ENCODE data around the gene CCDC177. TPM values are rescaled to one million over a fixed set of nuclear protein-coding genes. Genes with fewer than 3 reads are reported as not detected.
"Not testable (repeated sequence)": the region's sequence is repeated elsewhere in the genome, so short reads cannot be mapped to it uniquely, and the experiment has no call there.

The CCDC177 gene
- total RNA-seq, 1 donor from 2014 or later = not detected

- peak; percentile 83 for DNase-seq
- H3K9me3 Mint-ChIP-seq = no peaks in the 10 kb centered on the region
- intact Hi-C loops (cut with micrococcal nuclease) = loop anchor here (5.0 to 10.0 kb wide), 3 partner anchors 217 to 1400 kb away; partner anchors contain the start of genes ERH, SLC39A9 and ZFP36L1
- peaks cover 65% of the 10 kb centered on the region for H3K4me1 Mint-ChIP-seq
- H3K36me3 Mint-ChIP-seq (ENCODE audit: low read depth) = peaks cover 33% of the 10 kb centered on the region
- peak overlapping the region; percentile 97 for H3K27ac Mint-ChIP-seq
- no peaks in the 10 kb centered on the region for H3K27me3 Mint-ChIP-seq
- H3K4me3 Mint-ChIP-seq = peak overlapping the region; percentile 95
Observed at GRCh38 chr14:69612014-69612782, 37.5 kb upstream of the CCDC177 start.

- Mint-ChIP-seq H3K27ac (peak within 1 kb of the TSS; percentile 97), H3K9me3 (no peaks in the 10 kb centered on the region), H3K4me1 (peaks cover 65% of the 10 kb centered on the region), H3K36me3 (ENCODE audit: low read depth) (peaks cover 27% of the 10 kb centered on the region), H3K27me3 (no peaks in the 10 kb centered on the region), H3K4me3 (peak within 1 kb of the TSS; percentile 95)
- intact Hi-C loops (cut with micrococcal nuclease) = loop anchor here (1.0 to 10.0 kb wide), 9 partner anchors 13 to 1399 kb away; partner anchors contain the start of genes ERH, SLC39A9, SRSF5 and ZFP36L1
- peak; percentile 96 for DNase-seq
Observed at GRCh38 chr14:69611172-69612013, 36.7 kb upstream of the CCDC177 start, which contains the start of gene SUSD6. TSS of gene SUSD6 (plus strand) at chr14:69611596. CDS start at chr14:69658593, 46,997 bp downstream.

- Mint-ChIP-seq H3K9me3 (no peaks in the 10 kb centered on the region), H3K27me3 (no peaks in the 10 kb centered on the region), H3K36me3 (ENCODE audit: low read depth) (peaks cover 21% of the 10 kb centered on the region), H3K4me1 (peaks cover 60% of the 10 kb centered on the region), H3K27ac (peak overlapping the region; percentile 87), H3K4me3 (peak overlapping the region; percentile 95)
- intact Hi-C loops (cut with micrococcal nuclease) = loop anchor here (1.0 to 10.0 kb wide), 9 partner anchors 14 to 1399 kb away; partner anchors contain the start of genes ERH, SLC39A9, SRSF5 and ZFP36L1
- DNase-seq = no peak
Observed at GRCh38 chr14:69610874-69611171, 36.2 kb upstream of the CCDC177 start.

GRCh38 chr14:69610020-69610873 is 35.6 kb upstream of the CCDC177 start:
- peak; percentile 70 for DNase-seq
- Mint-ChIP-seq H3K27ac (peak overlapping the region; percentile 87), H3K4me3 (peak overlapping the region; percentile 95), H3K27me3 (no peaks in the 10 kb centered on the region), H3K4me1 (peaks cover 57% of the 10 kb centered on the region), H3K9me3 (no peaks in the 10 kb centered on the region), H3K36me3 (ENCODE audit: low read depth) (peaks cover 15% of the 10 kb centered on the region)
- intact Hi-C loops (cut with micrococcal nuclease) = loop anchor here (2.0 to 10.0 kb wide), 5 partner anchors 15 to 1398 kb away; partner anchors contain the start of genes ERH, SLC39A9 and ZFP36L1

GRCh38 chr14:69606258-69607184 is 31.9 kb upstream of the CCDC177 start:
- intact Hi-C loops (cut with micrococcal nuclease) = no loop called here
- Mint-ChIP-seq H3K27ac (no peak overlapping the region), H3K27me3 (no peaks in the 10 kb centered on the region)

GRCh38 chr14:69605738-69606137 is 31.1 kb upstream of the CCDC177 start:
- Mint-ChIP-seq H3K9me3 (no peaks in the 10 kb centered on the region), H3K27me3 (no peaks in the 10 kb centered on the region), H3K4me1 (peaks cover 38% of the 10 kb centered on the region), H3K36me3 (ENCODE audit: low read depth) (no peaks in the 10 kb centered on the region), H3K27ac (no peak overlapping the region), H3K4me3 (no peak overlapping the region)
- DNase-seq = no peak
- intact Hi-C loops (cut with micrococcal nuclease) = no loop called here

More at GRCh38 chr14:69606258-69607184, 31.9 kb upstream of the CCDC177 start:
- H3K4me1 Mint-ChIP-seq = peaks cover 41% of the 10 kb centered on the region
- no peaks in the 10 kb centered on the region for H3K36me3 Mint-ChIP-seq (ENCODE audit: low read depth)
- no peak for DNase-seq
- no peaks in the 10 kb centered on the region for H3K9me3 Mint-ChIP-seq
- H3K4me3 Mint-ChIP-seq = no peak overlapping the region

GRCh38 chr14:69600304-69600891 is 25.7 kb upstream of the CCDC177 start:
- H3K27me3 Mint-ChIP-seq = no peaks in the 10 kb centered on the region
- no peak overlapping the region for H3K27ac Mint-ChIP-seq
- H3K9me3 Mint-ChIP-seq = no peaks in the 10 kb centered on the region
- intact Hi-C loops (cut with micrococcal nuclease) = no loop called here
- DNase-seq = no peak
- H3K4me1 Mint-ChIP-seq = peaks cover 9% of the 10 kb centered on the region
- H3K36me3 Mint-ChIP-seq (ENCODE audit: low read depth) = no peaks in the 10 kb centered on the region
- H3K4me3 Mint-ChIP-seq = no peak overlapping the region

- H3K36me3 Mint-ChIP-seq (ENCODE audit: low read depth); H3K27me3 Mint-ChIP-seq; H3K9me3 Mint-ChIP-seq; H3K27ac Mint-ChIP-seq; H3K4me1 Mint-ChIP-seq; DNase-seq; H3K4me3 Mint-ChIP-seq; intact Hi-C loops (cut with micrococcal nuclease): not testable (repeated sequence)
Observed at GRCh38 chr14:69599431-69599830, 24.8 kb upstream of the CCDC177 start.

GRCh38 chr14:69595336-69595735 is 20.7 kb upstream of the CCDC177 start:
- Mint-ChIP-seq H3K4me1 (no peaks in the 10 kb centered on the region), H3K4me3 (no peak overlapping the region), H3K27me3 (peaks cover 4% of the 10 kb centered on the region), H3K9me3 (no peaks in the 10 kb centered on the region), H3K36me3 (ENCODE audit: low read depth) (no peaks in the 10 kb centered on the region), H3K27ac (no peak overlapping the region)
- intact Hi-C loops (cut with micrococcal nuclease) = no loop called here
- no peak for DNase-seq

GRCh38 chr14:69594846-69595245 is 20.2 kb upstream of the CCDC177 start:
- DNase-seq = no peak
- no peak overlapping the region for H3K4me3 Mint-ChIP-seq
- H3K4me1 Mint-ChIP-seq = no peaks in the 10 kb centered on the region
- intact Hi-C loops (cut with micrococcal nuclease) = no loop called here
- H3K27ac Mint-ChIP-seq = no peak overlapping the region
- H3K36me3 Mint-ChIP-seq (ENCODE audit: low read depth) = no peaks in the 10 kb centered on the region
- no peaks in the 10 kb centered on the region for H3K9me3 Mint-ChIP-seq
- H3K27me3 Mint-ChIP-seq = peaks cover 4% of the 10 kb centered on the region

GRCh38 chr14:69593018-69593677 is 18.5 kb upstream of the CCDC177 start:
- Mint-ChIP-seq H3K4me1 (peaks cover 4% of the 10 kb centered on the region), H3K4me3 (no peak overlapping the region), H3K36me3 (ENCODE audit: low read depth) (no peaks in the 10 kb centered on the region), H3K27me3 (peaks cover 11% of the 10 kb centered on the region), H3K9me3 (no peaks in the 10 kb centered on the region), H3K27ac (no peak overlapping the region)
- intact Hi-C loops (cut with micrococcal nuclease) = no loop called here
- DNase-seq = no peak

- intact Hi-C loops (cut with micrococcal nuclease) = no loop called here
- Mint-ChIP-seq H3K4me1 (peaks cover 8% of the 10 kb centered on the region), H3K9me3 (no peaks in the 10 kb centered on the region), H3K36me3 (ENCODE audit: low read depth) (no peaks in the 10 kb centered on the region), H3K4me3 (no peak overlapping the region), H3K27ac (no peak overlapping the region), H3K27me3 (peaks cover 11% of the 10 kb centered on the region)
- no peak for DNase-seq
Observed at GRCh38 chr14:69591317-69591716, 16.6 kb upstream of the CCDC177 start.

Measured in activated CD4-positive, alpha-beta T cell treated with anti-CD3 and anti-CD28 coated beads, Interleukin-2, amount 10 ng/mL, durations not matched to agents 24 days and 14 days (primary cell).